Endothelial cell of umbilical vein (primary cell): Measurements from ENCODE around the gene EFCAB9. TPM values are rescaled to one million over a fixed set of nuclear protein-coding genes. Genes with fewer than 3 reads are reported as not detected.
"Not testable (repeated sequence)": the region's sequence is repeated elsewhere in the genome, so short reads cannot be mapped to it uniquely, and the experiment has no call there.

ENCODE experiments used
- BruUV-seq: library from RNA; stranded (reverse); fragments of 400-500 nt; replicated peaks from 2 replicates; lab custom pipeline; 2021; lab: Mats Ljungman, UMichigan
- CTCF ChIA-PET: fragments of 300-600, 350-600 bp; sonication (Branson Sonifier 250); formaldehyde crosslinking; loops from one replicate; lab custom pipeline; 2021; ENCODE audit warnings: antibody characterized with exemption, inconsistent platforms; lab: Charles Lee
- POLR2A ChIA-PET: fragments of 300-600, 350-600 bp; sonication (Branson Sonifier 250); formaldehyde crosslinking; loops from one replicate; lab custom pipeline; 2021; ENCODE audit warnings: antibody characterized with exemption, inconsistent platforms; lab: Charles Lee
- DNase-seq: peaks from one replicate; pipeline ENCODE4 v3.0.0-alpha.2; 2011; ENCODE audit warnings: low read depth, low spot score
- FAIRE-seq: peaks from 2 replicates; lab custom pipeline; 2011; peaks lifted over from hg19 to GRCh38; lab: Jason Lieb, UNC
- H2AFZ ChIP-seq: 2 replicates; pipeline ENCODE4 v1.6.0; 2012; ENCODE audit warnings: low read depth, low read length, control low read depth, inconsistent platforms
- H3K27ac ChIP-seq: 2 replicates; pipeline ENCODE4 v1.5.1; 2011; ENCODE audit warnings: low read depth, mild to moderate bottlenecking, control low read depth, low read length, moderate library complexity; ENCODE audit not compliant: insufficient read depth
- H3K27me3 ChIP-seq, 2 experiments: 2 replicates each; pipeline versions ENCODE4 v1.6.0 to v1.6.1; 2011; ENCODE audit warnings: low read length in 2 of 2, mixed read lengths in 1 of 2; ENCODE audit not compliant: control insufficient read depth in 2 of 2, insufficient read depth in 2 of 2
- H3K36me3 ChIP-seq, 2 experiments: 2 replicates in 1 of 2; 3 replicates in 1 of 2; pipeline ENCODE4 v1.5.1; 2011; ENCODE audit warnings: low read length in 2 of 2, mild to moderate bottlenecking in 1 of 2, moderate library complexity in 1 of 2; ENCODE audit not compliant: control insufficient read depth in 2 of 2, insufficient read depth in 2 of 2; ENCODE audit errors: extremely low read depth in 1 of 2
- H3K4me1 ChIP-seq: 3 replicates; pipeline ENCODE4 v1.5.1; 2011; ENCODE audit warnings: mild to moderate bottlenecking, low read length; ENCODE audit not compliant: control insufficient read depth, insufficient read depth; ENCODE audit errors: extremely low read depth
- H3K4me2 ChIP-seq: 2 replicates; pipeline ENCODE4 v1.6.1; 2011; ENCODE audit warnings: low read length, control low read depth, mixed read lengths; ENCODE audit not compliant: insufficient read depth
- H3K4me3 ChIP-seq, 3 experiments: fragments of 200-600 bp in 1 of 3; sonication (generic), shearing (Covaris generic) in 1 of 3; replicated peaks in 1 of 3; 2 replicates each; pipeline ENCODE4 v1.5.1; 2011 to 2016; ENCODE audit warnings: control low read depth in 3 of 3, low read length in 3 of 3, mild to moderate bottlenecking in 2 of 3, inconsistent platforms in 1 of 3, low read depth in 1 of 3, moderate library complexity in 1 of 3; ENCODE audit not compliant: insufficient read depth in 1 of 3
- H3K79me2 ChIP-seq: 2 replicates; pipeline ENCODE4 v1.6.0; 2012; ENCODE audit warnings: low read length, inconsistent platforms; ENCODE audit not compliant: control insufficient read depth, insufficient read depth
- H3K9ac ChIP-seq: replicated peaks from 2 replicates; pipeline ENCODE3; 2011; ENCODE audit warnings: low read length, control low read depth; ENCODE audit not compliant: insufficient read depth; ENCODE audit errors: extremely low read depth
- H3K9me1 ChIP-seq: replicated peaks from 3 replicates; pipeline ENCODE4 v1.6.0; 2011; ENCODE audit warnings: mild to moderate bottlenecking, low read length; ENCODE audit not compliant: control insufficient read depth, insufficient read depth; ENCODE audit errors: extremely low read depth
- H3K9me3 ChIP-seq: replicated peaks from 2 replicates; pipeline ENCODE4 v1.5.1; 2012; ENCODE audit warnings: low read length, inconsistent platforms; ENCODE audit not compliant: control insufficient read depth, insufficient read depth
- H4K20me1 ChIP-seq: replicated peaks from 2 replicates; pipeline ENCODE3; 2011; ENCODE audit warnings: mild to moderate bottlenecking, low read length; ENCODE audit not compliant: control insufficient read depth, insufficient read depth; ENCODE audit errors: extremely low read depth
- EZH2 ChIP-seq: IDR thresholded peaks from 2 replicates; pipeline ENCODE4 v1.6.1; 2012; ENCODE audit warnings: borderline replicate concordance, low read depth, mild to moderate bottlenecking, moderate library complexity, low read length, inconsistent platforms; ENCODE audit not compliant: severe bottlenecking
- FOS ChIP-seq: IDR thresholded peaks from 2 replicates; pipeline ENCODE4 v1.6.1; 2011; ENCODE audit warnings: mild to moderate bottlenecking, low read length, moderate library complexity, borderline replicate concordance; ENCODE audit not compliant: insufficient read depth
- GATA2 ChIP-seq: IDR thresholded peaks from 2 replicates; pipeline ENCODE4 v1.7.0; 2011; ENCODE audit warnings: low read depth, mild to moderate bottlenecking, moderate library complexity, mixed read lengths, low read length; ENCODE audit not compliant: insufficient read length, insufficient read depth
- JUN ChIP-seq: IDR thresholded peaks from 2 replicates; pipeline ENCODE4 v1.6.1; 2011; ENCODE audit warnings: borderline replicate concordance, low read depth; ENCODE audit not compliant: insufficient read length, insufficient read depth
- MAX ChIP-seq: IDR thresholded peaks from 2 replicates; pipeline ENCODE4 v1.6.1; 2011; ENCODE audit not compliant: insufficient read depth, insufficient read length
- MYC ChIP-seq: IDR thresholded peaks from one replicate; pipeline ENCODE4 v1.6.1; 2011; ENCODE audit warnings: mild to moderate bottlenecking, low read depth, low read length
- POLR2A ChIP-seq: IDR thresholded peaks from 2 replicates; pipeline ENCODE4 v1.6.1; 2012; ENCODE audit warnings: low read depth, mild to moderate bottlenecking, control low read depth, low read length
- POLR2AphosphoS5 ChIP-seq: IDR thresholded peaks from 2 replicates; pipeline ENCODE4 v1.6.1; 2012; ENCODE audit warnings: low read depth, mild to moderate bottlenecking, control low read depth, low read length, moderate library complexity; ENCODE audit not compliant: insufficient read depth
- dilution Hi-C: fragments of 300-500 bp; cut with MboI; formaldehyde crosslinking; loops from one replicate; pipeline ENCODE4 v1.15.0; 2019; ENCODE audit warnings: low sequenced_read_pairs; ENCODE audit not compliant: extremely low pct_ligation_motif_present
- intact Hi-C: fragments of 100-400 bp; cut with micrococcal nuclease; formaldehyde crosslinking; loops from one replicate; pipeline ENCODE4 v1.10.0; 2022
- polyA plus RNA-seq, 4 experiments: library from polyadenylated mRNA; depleted of rRNA in 3 of 4; stranded (reverse) in 3 of 4; unstranded in 1 of 4; fragments of >200 nt; gene quantifications; 2 replicates each; pipeline versions ENCODE4 v1.2.1 to v1.2.3, GENCODE V29; 2011 to 2012; ENCODE audit warnings: missing spikeins in 1 of 4
- total RNA-seq: library from RNA; stranded (reverse); gene quantifications from 2 replicates; pipeline ENCODE4 v1.2.3, GENCODE V29; 2021
- TF ChIP-seq, protein P1 (sequence below), 2 donors: IDR thresholded peaks; 1 replicate in 1 of 2; 2 replicates in 1 of 2; pipeline ENCODE4 v1.5.1; 2011; ENCODE audit warnings: low read length in 2 of 2, mild to moderate bottlenecking in 2 of 2, moderate library complexity in 2 of 2, control low read depth in 1 of 2, inconsistent platforms in 1 of 2, low read depth in 1 of 2; ENCODE audit not compliant: insufficient read depth in 1 of 2; ENCODE audit errors: extremely low read depth in 1 of 2

EFCAB9 gene
- total and polyA plus RNA-seq, 2 donors (not counting 3 experiments of a cell fraction or from before 2014, with no cell fraction given), result not detected

GRCh38 chr5:172148381-172148780 lies 45.6 kb upstream of the EFCAB9 start:
- POLR2A ChIA-PET, result no interaction called here
- H3K27ac ChIP-seq, result no peak overlapping the region
- intact Hi-C loops (no loop called here), dilution Hi-C loops (no loop called here)
- no peak overlapping the region for H2AFZ ChIP-seq
- H3K79me2 ChIP-seq, result no peaks in the 10 kb centered on the region
- H3K36me3 ChIP-seq, result peaks cover 0 to 3% of the 10 kb centered on the region in 2 experiments
- H3K9ac ChIP-seq, result no peak overlapping the region
- H3K27me3 ChIP-seq, result no peaks in the 10 kb centered on the region
- no peak for FAIRE-seq
- H3K9me1 ChIP-seq, result no peaks in the 10 kb centered on the region
- H3K4me2 ChIP-seq, result no peak overlapping the region
- H4K20me1 ChIP-seq, result peaks cover 2% of the 10 kb centered on the region
- DNase-seq, result no peak
- peaks cover 2% of the 10 kb centered on the region for H3K4me1 ChIP-seq
- CTCF ChIA-PET, result no interaction called here
- TF ChIP-seq GATA2 (no peak), POLR2AphosphoS5 (no peak)
- no TSS peak for BruUV-seq
- no peaks in the 10 kb centered on the region for H3K9me3 ChIP-seq
- no peak overlapping the region for H3K4me3 ChIP-seq

DNA sequence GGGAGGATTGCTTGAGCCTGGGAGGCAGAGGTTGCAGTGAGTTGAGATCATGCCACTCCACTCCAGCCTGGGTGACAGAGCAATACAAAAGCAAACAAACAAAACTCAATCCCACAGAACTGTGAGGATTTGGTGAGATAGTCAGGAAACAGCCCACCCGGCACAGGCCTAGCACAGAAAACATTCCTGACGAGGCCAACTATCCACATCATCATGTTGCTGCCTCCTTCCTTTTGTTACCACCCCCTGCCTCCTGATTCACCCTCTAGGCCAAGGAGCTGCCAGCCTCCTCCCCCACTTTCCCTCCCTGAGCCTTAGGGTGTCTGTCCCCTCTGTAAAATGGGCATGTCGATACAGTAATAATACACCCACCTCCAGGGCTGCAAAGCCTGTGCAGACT lies 44.9 kb upstream of the EFCAB9 start:
- FAIRE-seq (peak; percentile 28), DNase-seq (no peak)
- Histone ChIP-seq H3K9ac (no peak overlapping the region), H3K9me1 (no peaks in the 10 kb centered on the region), H3K27me3 (no peaks in the 10 kb centered on the region), H3K4me1 (peaks cover 2% of the 10 kb centered on the region), H4K20me1 (peaks cover 2% of the 10 kb centered on the region), H3K4me2 (no peak overlapping the region), H3K36me3 (peaks cover 0 to 3% of the 10 kb centered on the region in 2 experiments), H3K4me3 (no peak overlapping the region), H2AFZ (no peak overlapping the region), H3K79me2 (no peaks in the 10 kb centered on the region), H3K27ac (no peak overlapping the region), H3K9me3 (no peaks in the 10 kb centered on the region)
- BruUV-seq, result no TSS peak
- TF ChIP-seq POLR2A, result no peak
- TF ChIP-seq, protein P1, sequence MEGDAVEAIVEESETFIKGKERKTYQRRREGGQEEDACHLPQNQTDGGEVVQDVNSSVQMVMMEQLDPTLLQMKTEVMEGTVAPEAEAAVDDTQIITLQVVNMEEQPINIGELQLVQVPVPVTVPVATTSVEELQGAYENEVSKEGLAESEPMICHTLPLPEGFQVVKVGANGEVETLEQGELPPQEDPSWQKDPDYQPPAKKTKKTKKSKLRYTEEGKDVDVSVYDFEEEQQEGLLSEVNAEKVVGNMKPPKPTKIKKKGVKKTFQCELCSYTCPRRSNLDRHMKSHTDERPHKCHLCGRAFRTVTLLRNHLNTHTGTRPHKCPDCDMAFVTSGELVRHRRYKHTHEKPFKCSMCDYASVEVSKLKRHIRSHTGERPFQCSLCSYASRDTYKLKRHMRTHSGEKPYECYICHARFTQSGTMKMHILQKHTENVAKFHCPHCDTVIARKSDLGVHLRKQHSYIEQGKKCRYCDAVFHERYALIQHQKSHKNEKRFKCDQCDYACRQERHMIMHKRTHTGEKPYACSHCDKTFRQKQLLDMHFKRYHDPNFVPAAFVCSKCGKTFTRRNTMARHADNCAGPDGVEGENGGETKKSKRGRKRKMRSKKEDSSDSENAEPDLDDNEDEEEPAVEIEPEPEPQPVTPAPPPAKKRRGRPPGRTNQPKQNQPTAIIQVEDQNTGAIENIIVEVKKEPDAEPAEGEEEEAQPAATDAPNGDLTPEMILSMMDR (IDR thresholded peaks at IDR 0.05; ENCODE audit: extremely low read depth in 1 of 2, insufficient read depth in 1 of 2, low read depth in 1 of 2, low read length in 2 of 2), result no peak
- no peak for TF ChIP-seq JUN
- TF ChIP-seq GATA2, result no peak
- no peak for TF ChIP-seq FOS
- no peak for TF ChIP-seq EZH2
- no peak for TF ChIP-seq MAX
- TF ChIP-seq MYC, result no peak
- TF ChIP-seq POLR2AphosphoS5, result no peak
- ChIA-PET POLR2A (interaction anchor here (0.7 kb wide), 1 partner anchor 90 kb away, joined by 5 read pairs; no protein-coding TSS in a partner anchor), CTCF (no interaction called here)
- intact Hi-C loops (no loop called here), dilution Hi-C loops (no loop called here)

DNA sequence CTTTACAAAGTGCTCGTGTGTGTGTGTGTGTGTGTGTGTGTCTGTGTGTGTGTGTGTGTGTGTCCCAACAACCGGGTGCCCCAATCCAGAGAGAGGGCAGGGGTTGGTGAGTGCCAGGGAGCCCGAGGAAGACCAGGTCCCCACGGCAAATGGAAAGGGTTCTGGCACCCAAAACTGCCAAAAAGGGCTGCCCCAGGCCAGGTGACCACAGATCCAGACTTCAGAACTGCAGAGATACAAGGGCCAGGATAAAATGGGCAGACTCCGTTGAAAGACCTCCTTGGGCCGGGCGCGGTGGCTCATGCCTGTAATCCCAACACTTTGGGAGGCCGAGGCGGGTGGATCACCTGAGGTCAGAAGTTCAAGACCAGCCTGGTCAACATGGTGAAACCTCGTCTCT lies 44.5 kb upstream of the EFCAB9 start:
- H3K9me1 ChIP-seq, H3K4me1 ChIP-seq, DNase-seq, H3K4me3 ChIP-seq, H3K27ac ChIP-seq, BruUV-seq, H4K20me1 ChIP-seq, H2AFZ ChIP-seq, FAIRE-seq, intact Hi-C loops, H3K4me2 ChIP-seq, CTCF ChIA-PET, H3K9me3 ChIP-seq, H3K79me2 ChIP-seq, H3K36me3 ChIP-seq, dilution Hi-C loops, H3K27me3 ChIP-seq, H3K9ac ChIP-seq: not testable (repeated sequence)
- POLR2A ChIA-PET, result interaction anchor here (0.7 kb wide), 1 partner anchor 91 kb away, joined by 5 read pairs; no protein-coding TSS in a partner anchor
